C4-2B (cell line): ENCODE results near the gene CCDC88B.

Source experiments
- H3K27ac ChIP-seq: fragments of 450-650 bp; 2 replicates; pipeline ENCODE4 v1.5.1; 2017
- ZFX ChIP-seq: fragments of 450-650 bp; IDR thresholded peaks from 2 replicates; pipeline ENCODE4 v1.6.1; 2017
- TF ChIP-seq, protein P1 (sequence below): fragments of 450-650 bp; conservative IDR thresholded peaks from 2 replicates; pipeline ENCODE4 v1.5.1; 2017; ENCODE audit warnings: mild to moderate bottlenecking

Gene CCDC88B

DNA sequence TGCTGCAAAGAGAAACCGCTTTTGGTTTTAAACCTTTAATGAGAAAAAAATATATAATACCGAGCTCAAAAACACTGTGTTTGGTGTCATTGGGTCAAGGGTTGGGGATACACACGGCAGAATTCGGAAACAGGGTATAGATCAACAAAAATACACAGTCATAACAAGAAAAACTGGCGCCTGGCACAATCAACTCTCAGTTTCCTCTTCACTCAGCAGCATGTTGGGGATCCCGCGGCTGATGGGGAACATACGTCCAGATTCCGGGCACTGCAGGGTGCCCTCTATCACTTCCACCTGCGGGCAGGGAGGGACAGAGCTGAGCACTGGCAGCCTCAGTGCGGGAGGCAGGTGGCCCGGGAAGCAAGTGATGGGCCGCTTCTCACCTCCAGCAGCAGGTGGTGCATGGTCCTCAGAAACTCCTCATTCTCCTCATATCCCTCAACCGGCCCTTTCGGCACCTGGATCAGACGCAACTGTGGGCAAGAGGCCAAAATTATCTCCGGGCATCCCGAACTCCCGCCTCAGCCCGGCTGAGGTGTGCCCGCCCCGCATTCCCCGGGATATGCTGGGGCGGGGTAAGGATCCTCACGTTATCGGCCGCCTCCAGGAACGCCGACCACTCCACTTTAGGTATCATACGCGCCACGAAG lies 23.2 kb upstream of the CCDC88B start:
- H3K27ac ChIP-seq: peak overlapping the region; percentile 95
- TF ChIP-seq, protein P1, sequence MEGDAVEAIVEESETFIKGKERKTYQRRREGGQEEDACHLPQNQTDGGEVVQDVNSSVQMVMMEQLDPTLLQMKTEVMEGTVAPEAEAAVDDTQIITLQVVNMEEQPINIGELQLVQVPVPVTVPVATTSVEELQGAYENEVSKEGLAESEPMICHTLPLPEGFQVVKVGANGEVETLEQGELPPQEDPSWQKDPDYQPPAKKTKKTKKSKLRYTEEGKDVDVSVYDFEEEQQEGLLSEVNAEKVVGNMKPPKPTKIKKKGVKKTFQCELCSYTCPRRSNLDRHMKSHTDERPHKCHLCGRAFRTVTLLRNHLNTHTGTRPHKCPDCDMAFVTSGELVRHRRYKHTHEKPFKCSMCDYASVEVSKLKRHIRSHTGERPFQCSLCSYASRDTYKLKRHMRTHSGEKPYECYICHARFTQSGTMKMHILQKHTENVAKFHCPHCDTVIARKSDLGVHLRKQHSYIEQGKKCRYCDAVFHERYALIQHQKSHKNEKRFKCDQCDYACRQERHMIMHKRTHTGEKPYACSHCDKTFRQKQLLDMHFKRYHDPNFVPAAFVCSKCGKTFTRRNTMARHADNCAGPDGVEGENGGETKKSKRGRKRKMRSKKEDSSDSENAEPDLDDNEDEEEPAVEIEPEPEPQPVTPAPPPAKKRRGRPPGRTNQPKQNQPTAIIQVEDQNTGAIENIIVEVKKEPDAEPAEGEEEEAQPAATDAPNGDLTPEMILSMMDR: no peak; the same call in 1 of the 2 replicates
- TF ChIP-seq ZFX: no peak

DNA sequence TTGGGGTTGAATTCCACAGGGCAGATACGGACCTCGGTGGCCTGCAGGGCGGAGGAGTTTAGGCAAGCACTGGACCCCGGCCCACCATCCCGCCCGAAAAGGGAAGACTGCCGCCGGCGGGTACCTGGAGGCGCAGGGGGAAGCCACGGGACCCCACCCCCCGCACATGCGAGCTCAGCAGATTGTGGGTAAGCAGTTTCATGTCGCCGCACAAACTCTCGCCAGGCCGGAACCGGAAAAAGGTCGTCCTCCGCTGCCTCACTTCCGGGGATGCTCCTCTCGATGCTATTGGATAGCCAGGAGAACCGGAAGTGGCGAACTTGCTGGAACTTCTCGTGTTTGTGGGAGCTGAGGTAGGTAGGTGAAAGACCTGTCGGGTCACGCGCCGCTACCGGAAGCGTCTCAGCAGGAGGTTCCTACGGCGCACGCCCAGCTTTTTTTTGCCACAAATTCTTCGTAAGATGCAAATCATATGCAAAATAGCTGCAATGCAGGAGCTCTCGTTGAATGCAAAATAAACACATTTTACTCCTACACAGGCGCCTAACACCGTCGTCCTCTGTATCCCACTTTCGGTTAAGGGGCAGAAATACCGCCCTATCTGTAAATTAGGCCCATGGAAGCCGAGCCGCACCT lies 22.6 kb upstream of the CCDC88B start, which contains the start of gene TRMT112:
Gene TRMT112 (minus strand): TSS at position 235 of the 636 bp plus-strand sequence. CDS start 33 bp downstream, at position 202.
- TF ChIP-seq, protein P1: no peak
- no peak for TF ChIP-seq ZFX
- peak within 1 kb of the TSS; percentile 95 for H3K27ac ChIP-seq

DNA sequence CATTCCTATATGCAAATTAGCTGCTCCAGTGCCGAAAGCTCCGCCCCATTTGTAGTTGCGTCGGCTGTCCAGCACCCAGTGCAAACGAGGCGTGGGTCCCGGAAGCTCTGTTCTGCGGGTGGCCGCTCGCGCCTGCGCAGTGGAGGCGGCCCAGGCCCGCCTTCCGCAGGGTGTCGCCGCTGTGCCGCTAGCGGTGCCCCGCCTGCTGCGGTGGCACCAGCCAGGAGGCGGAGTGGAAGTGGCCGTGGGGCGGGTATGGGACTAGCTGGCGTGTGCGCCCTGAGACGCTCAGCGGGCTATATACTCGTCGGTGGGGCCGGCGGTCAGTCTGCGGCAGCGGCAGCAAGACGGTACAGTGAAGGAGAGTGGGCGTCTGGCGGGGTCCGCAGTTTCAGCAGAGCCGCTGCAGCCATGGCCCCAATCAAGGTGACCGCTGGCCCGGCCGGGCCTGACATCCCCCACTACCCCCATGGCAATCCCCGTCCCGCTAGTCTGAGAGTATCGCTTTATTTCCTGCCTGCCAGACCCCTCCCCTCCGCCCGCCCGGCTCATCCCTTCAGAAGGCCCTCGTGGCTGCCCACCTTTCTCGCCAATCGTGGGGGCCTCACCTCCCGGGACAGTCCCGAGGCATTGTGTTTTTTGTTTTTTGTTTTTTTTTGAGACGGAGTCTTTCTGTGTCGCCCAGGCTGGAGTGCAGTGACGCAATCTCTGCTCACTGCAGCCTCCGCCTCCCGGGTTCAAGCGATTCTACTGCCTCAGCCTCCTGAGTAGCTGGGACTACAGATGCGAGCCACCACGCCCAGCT lies 21.8 kb upstream of the CCDC88B start, which contains the start of gene PRDX5:
Gene PRDX5 (plus strand): TSS at position 161 of the 805 bp plus-strand sequence. CDS start 95 bp downstream, at position 256.
- TF ChIP-seq, protein P1: no peak
- no peak for TF ChIP-seq ZFX
- peak within 1 kb of the TSS; percentile 95 for H3K27ac ChIP-seq

DNA sequence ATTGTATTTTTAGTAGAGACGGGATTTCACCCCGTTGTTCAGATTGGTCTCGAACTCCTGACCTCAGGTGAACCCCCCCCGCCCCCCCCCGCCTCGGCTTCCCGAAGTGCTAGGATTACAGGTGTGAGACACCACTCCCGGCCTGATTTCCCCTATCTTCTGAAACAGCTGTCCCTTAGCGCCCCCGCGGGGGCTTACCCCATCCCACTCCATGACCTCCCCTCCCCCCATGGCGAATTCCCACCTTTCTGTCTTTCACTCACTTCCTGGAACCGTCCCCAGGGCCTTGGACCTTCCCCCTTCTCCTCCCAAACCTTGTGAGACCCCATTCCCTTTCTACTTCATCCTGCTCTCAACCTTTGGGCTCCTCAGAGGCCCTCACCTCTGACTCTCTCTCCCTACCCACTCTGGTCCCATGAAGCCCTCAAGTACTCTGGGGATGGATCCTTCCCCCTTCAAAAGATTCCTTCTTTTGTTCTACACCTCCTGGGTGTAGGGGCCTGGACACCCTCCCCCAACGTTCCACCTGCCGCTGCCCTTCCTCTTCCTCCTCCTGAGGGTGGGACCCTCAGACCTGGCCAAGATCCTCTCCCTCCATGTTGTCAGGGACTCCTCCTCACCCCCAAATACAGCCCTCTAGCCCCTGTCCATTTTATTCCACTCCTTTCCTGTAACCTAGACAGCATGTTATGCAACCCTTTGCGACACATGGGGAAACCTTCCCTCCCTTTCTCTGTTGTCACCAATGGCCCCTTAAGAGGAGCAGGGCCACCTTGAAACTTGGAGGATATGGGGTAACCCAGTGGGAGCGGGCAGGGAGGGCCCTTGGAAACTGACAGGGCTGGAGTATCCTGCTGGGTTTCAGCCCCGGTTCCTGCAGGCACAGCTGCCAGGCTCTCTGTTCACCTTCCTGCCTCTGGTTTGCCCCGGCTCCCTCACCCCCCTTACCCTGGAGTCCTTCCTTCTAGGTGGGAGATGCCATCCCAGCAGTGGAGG lies 20.9 kb upstream of the CCDC88B start:
- TF ChIP-seq, protein P1: no peak
- no peak for TF ChIP-seq ZFX
- H3K27ac ChIP-seq: peak overlapping the region; percentile 95

DNA sequence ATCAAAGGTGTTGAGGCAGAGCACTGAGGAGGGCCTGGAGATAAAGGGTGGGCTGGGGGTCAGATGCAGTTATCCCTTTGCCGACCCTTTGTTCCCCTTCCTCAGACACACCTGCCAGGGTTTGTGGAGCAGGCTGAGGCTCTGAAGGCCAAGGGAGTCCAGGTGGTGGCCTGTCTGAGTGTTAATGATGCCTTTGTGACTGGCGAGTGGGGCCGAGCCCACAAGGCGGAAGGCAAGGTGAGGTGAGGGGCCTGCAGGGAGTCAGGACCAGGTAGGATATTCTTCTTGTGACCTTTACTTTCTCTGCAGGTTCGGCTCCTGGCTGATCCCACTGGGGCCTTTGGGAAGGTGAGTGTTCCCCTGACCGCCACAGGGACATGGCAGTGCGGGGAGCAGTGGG lies 19.4 kb upstream of the CCDC88B start:
- no peak for TF ChIP-seq ZFX
- TF ChIP-seq, protein P1: no peak
- H3K27ac ChIP-seq: no peak overlapping the region

DNA sequence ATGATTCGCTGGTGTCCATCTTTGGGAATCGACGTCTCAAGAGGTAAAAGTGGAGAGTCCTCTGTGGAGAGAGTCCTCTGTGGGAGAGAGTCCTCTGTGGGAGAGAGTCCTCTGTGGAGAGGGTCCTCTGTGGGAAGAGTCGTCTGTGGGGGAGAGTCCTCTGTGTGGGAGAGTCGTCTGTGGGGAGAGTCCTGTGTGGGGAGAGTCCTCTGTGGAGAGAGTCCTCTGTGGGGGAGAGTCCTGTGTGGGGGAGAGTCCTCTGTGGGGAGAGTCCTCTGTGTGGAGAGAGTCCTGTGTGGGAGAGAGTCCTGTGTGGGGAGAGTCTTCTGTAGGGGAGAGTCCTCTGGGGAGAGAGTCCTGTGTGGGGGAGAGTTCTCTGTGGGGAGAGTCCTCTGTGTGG lies 19.0 kb upstream of the CCDC88B start:
- TF ChIP-seq ZFX: no peak
- H3K27ac ChIP-seq: no peak overlapping the region

DNA sequence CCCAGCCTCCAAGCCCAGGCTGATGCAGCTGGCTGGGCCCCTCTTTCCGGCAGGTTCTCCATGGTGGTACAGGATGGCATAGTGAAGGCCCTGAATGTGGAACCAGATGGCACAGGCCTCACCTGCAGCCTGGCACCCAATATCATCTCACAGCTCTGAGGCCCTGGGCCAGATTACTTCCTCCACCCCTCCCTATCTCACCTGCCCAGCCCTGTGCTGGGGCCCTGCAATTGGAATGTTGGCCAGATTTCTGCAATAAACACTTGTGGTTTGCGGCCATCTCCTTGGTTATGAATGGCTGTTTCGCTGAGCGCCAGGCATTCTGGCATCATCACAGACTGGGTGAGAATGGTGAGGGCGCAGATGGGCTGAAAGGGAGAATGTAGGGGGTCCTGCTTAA lies 18.5 kb upstream of the CCDC88B start:
- H3K27ac ChIP-seq: no peak overlapping the region
- TF ChIP-seq, protein P1: no peak
- TF ChIP-seq ZFX: no peak
